Measurements from ENCODE around the gene TLE6.

DNA sequence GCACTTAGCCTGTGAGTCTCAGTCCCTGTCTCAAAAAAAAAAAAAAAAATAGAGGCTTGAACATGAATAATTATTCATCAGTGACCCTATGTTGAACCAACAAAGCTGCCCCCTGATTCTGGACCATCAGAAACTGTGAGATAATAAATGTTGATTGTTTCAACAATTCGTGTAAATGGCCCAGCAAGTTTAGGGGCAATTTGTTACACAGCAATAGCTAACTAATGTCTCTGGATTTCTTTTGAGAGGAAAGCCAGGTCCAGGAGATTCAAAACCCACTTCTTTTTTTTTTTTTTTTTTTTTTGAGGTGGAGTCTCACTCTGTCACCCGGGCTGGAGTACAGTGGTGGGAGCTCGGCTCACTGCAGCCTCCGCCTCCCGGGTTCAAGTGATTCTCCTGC, 12.5 kb upstream of the TLE6 start:
- TF ChIP-seq POLR2A (IDR thresholded peaks at IDR 0.05; ENCODE audit: low read length) = no peak
- no peak for TF ChIP-seq GATA1 (IDR thresholded peaks at IDR 0.05; ENCODE audit: low read depth, low read length)

All from erythroblast (primary cell).